Measurements from ENCODE around the gene TSPAN14. TPM values are rescaled to one million over a fixed set of nuclear protein-coding genes. Genes with fewer than 3 reads are reported as not detected.

TSPAN14 gene
- polyA plus RNA-seq, 3 donors: 123 to 160 (median 146) TPM

GRCh38 chr10:80580638-80581468, 126.7 kb downstream of the TSPAN14 start:
- Histone ChIP-seq H3K27me3 (ENCODE audit: control insufficient read depth in 2 of 2, insufficient read depth in 2 of 2, low read length in 2 of 2) (no peaks in the 10 kb centered on the region), H2AFZ (ENCODE audit: insufficient read depth, low read depth, low read length, poor library complexity, severe bottlenecking) (peak overlapping the region; percentile 1), H3K4me2 (replicated peaks; ENCODE audit: extremely low read depth, low read length, poor library complexity, severe bottlenecking) (no peak overlapping the region), H3K27ac (ENCODE audit: low read depth in 1 of 2, low read length in 2 of 2) (peak overlapping the region in 1 of 2 donors; percentile 36), H3K36me3 (replicated peaks in 1 of 2; ENCODE audit: control insufficient read depth in 1 of 2, insufficient read depth in 2 of 2, low read length in 2 of 2) (no peaks in the 10 kb centered on the region), H4K20me1 (ENCODE audit: insufficient read depth, low read length) (no peaks in the 10 kb centered on the region), H3K79me2 (ENCODE audit: insufficient read depth, low read length) (no peaks in the 10 kb centered on the region), H3K9ac (ENCODE audit: insufficient read depth, low read length, poor library complexity, severe bottlenecking) (no peak overlapping the region), H3K4me1 (ENCODE audit: control insufficient read depth in 1 of 2, insufficient read depth in 2 of 2, low read length in 2 of 2) (peaks cover 31 to 37% of the 10 kb centered on the region in 2 donors), H3K9me3 (replicated peaks in 1 of 2; ENCODE audit: control insufficient read depth in 1 of 2, insufficient read depth in 1 of 2, low read length in 2 of 2) (peaks cover 0 to 8% of the 10 kb centered on the region in 2 donors), H3K4me3 (replicated peaks in 1 of 3; ENCODE audit: low read depth in 2 of 3, low read length in 3 of 3) (no peak overlapping the region)
- H3K36me3 Mint-ChIP-seq: no peaks in the 10 kb centered on the region
- H3K4me1 Mint-ChIP-seq: peaks cover 40% of the 10 kb centered on the region
- DNase-seq: peak in 1 of 3 donors; percentile 8
- H3K9me3 Mint-ChIP-seq: peaks cover 4 to 11% (median 6%) of the 10 kb centered on the region in 7 donors
- intact Hi-C loops (cut with micrococcal nuclease): no loop called here
- no peak for TF ChIP-seq CTCF (IDR thresholded peaks at IDR 0.05)
- peak overlapping the region in 4 of 7 donors; percentile 22 to 89 (median 49) for H3K27ac Mint-ChIP-seq
- H3K27me3 Mint-ChIP-seq (ENCODE audit: low read depth in 3 of 3): peaks cover 0 to 5% (median 5%) of the 10 kb centered on the region in 3 donors
- 43% methylated on average over 6 of the region's 7 CpGs for WGBS (ENCODE audit: insufficient coverage)
- peak overlapping the region in 1 of 2 donors; percentile 3 for H3K4me3 Mint-ChIP-seq

GRCh38 chr10:80581469-80581835, 127.3 kb downstream of the TSPAN14 start:
- DNase-seq: no peak
- Histone ChIP-seq H3K4me1 (ENCODE audit: control insufficient read depth in 1 of 2, insufficient read depth in 2 of 2, low read length in 2 of 2) (peaks cover 31 to 37% of the 10 kb centered on the region in 2 donors), H3K27me3 (ENCODE audit: control insufficient read depth in 2 of 2, insufficient read depth in 2 of 2, low read length in 2 of 2) (no peaks in the 10 kb centered on the region), H2AFZ (ENCODE audit: insufficient read depth, low read depth, low read length, poor library complexity, severe bottlenecking) (peak overlapping the region; percentile 1), H3K4me2 (replicated peaks; ENCODE audit: extremely low read depth, low read length, poor library complexity, severe bottlenecking) (no peak overlapping the region), H3K27ac (ENCODE audit: low read depth in 1 of 2, low read length in 2 of 2) (peak overlapping the region in 1 of 2 donors; percentile 36), H3K79me2 (ENCODE audit: insufficient read depth, low read length) (no peaks in the 10 kb centered on the region), H3K4me3 (replicated peaks in 1 of 3; ENCODE audit: low read depth in 2 of 3, low read length in 3 of 3) (no peak overlapping the region), H3K36me3 (replicated peaks in 1 of 2; ENCODE audit: control insufficient read depth in 1 of 2, insufficient read depth in 2 of 2, low read length in 2 of 2) (no peaks in the 10 kb centered on the region), H3K9me3 (replicated peaks in 1 of 2; ENCODE audit: control insufficient read depth in 1 of 2, insufficient read depth in 1 of 2, low read length in 2 of 2) (peaks cover 0 to 8% of the 10 kb centered on the region in 2 donors), H4K20me1 (ENCODE audit: insufficient read depth, low read length) (no peaks in the 10 kb centered on the region), H3K9ac (ENCODE audit: insufficient read depth, low read length, poor library complexity, severe bottlenecking) (no peak overlapping the region)
- H3K4me1 Mint-ChIP-seq: peaks cover 40% of the 10 kb centered on the region
- H3K36me3 Mint-ChIP-seq: no peaks in the 10 kb centered on the region
- intact Hi-C loops (cut with micrococcal nuclease): no loop called here
- WGBS (ENCODE audit: insufficient coverage): 72% methylated on average over 3 of the region's 5 CpGs
- peaks cover 0 to 5% (median 4%) of the 10 kb centered on the region in 3 donors for H3K27me3 Mint-ChIP-seq (ENCODE audit: low read depth in 3 of 3)
- no peak for TF ChIP-seq CTCF (IDR thresholded peaks at IDR 0.05)
- peaks cover 4 to 13% (median 5%) of the 10 kb centered on the region in 7 donors for H3K9me3 Mint-ChIP-seq
- peak overlapping the region in 2 of 7 donors; percentile 34 to 63 for H3K27ac Mint-ChIP-seq
- no peak overlapping the region for H3K4me3 Mint-ChIP-seq

Measured in CD14-positive monocyte (primary cell).